GM18867 (cell line): ENCODE measurements around the gene ARHGEF26.

ENCODE experiments used
- ATAC-seq: cut with Tn5 transposase; IDR thresholded peaks from one replicate; pipeline ENCODE4 v1.9.1; 2021; ENCODE audit warnings: mild to moderate bottlenecking, moderate library complexity; ENCODE audit not compliant: unreplicated experiment

The ARHGEF26 gene

GRCh38 chr3:154115332-154115731 lies 5.9 kb upstream of the ARHGEF26 start:
- no peak for ATAC-seq

GRCh38 chr3:154119951-154120350 lies 1.2 kb upstream of the ARHGEF26 start:
- ATAC-seq: no peak

GRCh38 chr3:154121701-154122551 lies 736 bp downstream of the ARHGEF26 start:
- peak; percentile 34 for ATAC-seq

GRCh38 chr3:154122552-154122911 lies 1.3 kb downstream of the ARHGEF26 start:
- ATAC-seq: no peak

GRCh38 chr3:154122912-154123559 lies 1.8 kb downstream of the ARHGEF26 start:
- no peak for ATAC-seq

- ATAC-seq: no peak
Observed at GRCh38 chr3:154123906-154124305, 2.7 kb downstream of the ARHGEF26 start.

GRCh38 chr3:154125378-154126030 lies 4.3 kb downstream of the ARHGEF26 start:
- ATAC-seq: no peak

- ATAC-seq: no peak
Observed at GRCh38 chr3:154126651-154127050, 5.5 kb downstream of the ARHGEF26 start.

- ATAC-seq: no peak
Observed at GRCh38 chr3:154129625-154130024, 8.4 kb downstream of the ARHGEF26 start.

- no peak for ATAC-seq
Observed at GRCh38 chr3:154130540-154130939, 9.3 kb downstream of the ARHGEF26 start.

GRCh38 chr3:154131830-154132229 lies 10.6 kb downstream of the ARHGEF26 start:
- no peak for ATAC-seq

- peak; percentile 41 for ATAC-seq
Observed at GRCh38 chr3:154132777-154133375, 11.7 kb downstream of the ARHGEF26 start.

GRCh38 chr3:154135511-154136173 lies 14.5 kb downstream of the ARHGEF26 start:
- no peak for ATAC-seq

GRCh38 chr3:154137036-154137435 lies 15.8 kb downstream of the ARHGEF26 start:
- no peak for ATAC-seq

GRCh38 chr3:154139996-154140436 lies 18.8 kb downstream of the ARHGEF26 start:
- no peak for ATAC-seq

- ATAC-seq: no peak
Observed at GRCh38 chr3:154142608-154143007, 21.4 kb downstream of the ARHGEF26 start.

GRCh38 chr3:154143873-154144272 lies 22.7 kb downstream of the ARHGEF26 start:
- no peak for ATAC-seq

GRCh38 chr3:154144825-154145465 lies 23.8 kb downstream of the ARHGEF26 start:
- ATAC-seq: no peak

- ATAC-seq: no peak
Observed at GRCh38 chr3:154148541-154148940, 27.4 kb downstream of the ARHGEF26 start.

- no peak for ATAC-seq
Observed at GRCh38 chr3:154149286-154149685, 28.1 kb downstream of the ARHGEF26 start.
